GM18909 (cell line): ENCODE measurements around the gene ITGB3.
"Not testable (repeated sequence)": the region's sequence is repeated elsewhere in the genome, so short reads cannot be mapped to it uniquely, and the experiment has no call there.

Experiments
- ATAC-seq: cut with Tn5 transposase; IDR thresholded peaks from one replicate; pipeline ENCODE4 v1.9.1; 2021; ENCODE audit warnings: mild to moderate bottlenecking; ENCODE audit not compliant: unreplicated experiment, poor library complexity

Gene ITGB3

GRCh38 chr17:47221154-47221553 lies 32.5 kb upstream of the ITGB3 start:
- ATAC-seq: no peak

- no peak for ATAC-seq
Measured at GRCh38 chr17:47222047-47222446, 31.6 kb upstream of the ITGB3 start.

- ATAC-seq: no peak
Measured at GRCh38 chr17:47223007-47223406, 30.6 kb upstream of the ITGB3 start.

- no peak for ATAC-seq
Measured at GRCh38 chr17:47223460-47223859, 30.2 kb upstream of the ITGB3 start.

- not testable (repeated sequence) for ATAC-seq
Measured at GRCh38 chr17:47224077-47224476, 29.6 kb upstream of the ITGB3 start.

- ATAC-seq: no peak
Measured at GRCh38 chr17:47224966-47225365, 28.7 kb upstream of the ITGB3 start.

- ATAC-seq: no peak
Measured at GRCh38 chr17:47225436-47225858, 28.2 kb upstream of the ITGB3 start.

GRCh38 chr17:47225911-47226688 lies 27.5 kb upstream of the ITGB3 start:
- no peak for ATAC-seq

- ATAC-seq: no peak
Measured at GRCh38 chr17:47227862-47228261, 25.8 kb upstream of the ITGB3 start.

GRCh38 chr17:47229535-47230443 lies 23.8 kb upstream of the ITGB3 start:
- ATAC-seq: no peak

GRCh38 chr17:47230864-47231263 lies 22.8 kb upstream of the ITGB3 start:
- no peak for ATAC-seq

GRCh38 chr17:47231334-47231733 lies 22.3 kb upstream of the ITGB3 start:
- no peak for ATAC-seq

GRCh38 chr17:47231866-47232265 lies 21.8 kb upstream of the ITGB3 start:
- ATAC-seq: no peak

- ATAC-seq: no peak
Measured at GRCh38 chr17:47232465-47232864, 21.2 kb upstream of the ITGB3 start.

GRCh38 chr17:47235506-47235905 lies 18.1 kb upstream of the ITGB3 start:
- no peak for ATAC-seq

- no peak for ATAC-seq
Measured at GRCh38 chr17:47235923-47236322, 17.7 kb upstream of the ITGB3 start.

- no peak for ATAC-seq
Measured at GRCh38 chr17:47237841-47238240, 15.8 kb upstream of the ITGB3 start.

- no peak for ATAC-seq
Measured at GRCh38 chr17:47238321-47239010, 15.2 kb upstream of the ITGB3 start.

GRCh38 chr17:47239619-47239966 lies 14.0 kb upstream of the ITGB3 start:
- no peak for ATAC-seq

GRCh38 chr17:47239967-47240651 lies 13.5 kb upstream of the ITGB3 start:
- ATAC-seq: no peak
